ENCODE measurements around the gene REXO4. TPM values are rescaled to one million over a fixed set of nuclear protein-coding genes. Genes with fewer than 3 reads are reported as not detected.

Gene REXO4
- total RNA-seq, 2 experiments from 2014 or later, result 27.5 to 34.1 TPM

DNA sequence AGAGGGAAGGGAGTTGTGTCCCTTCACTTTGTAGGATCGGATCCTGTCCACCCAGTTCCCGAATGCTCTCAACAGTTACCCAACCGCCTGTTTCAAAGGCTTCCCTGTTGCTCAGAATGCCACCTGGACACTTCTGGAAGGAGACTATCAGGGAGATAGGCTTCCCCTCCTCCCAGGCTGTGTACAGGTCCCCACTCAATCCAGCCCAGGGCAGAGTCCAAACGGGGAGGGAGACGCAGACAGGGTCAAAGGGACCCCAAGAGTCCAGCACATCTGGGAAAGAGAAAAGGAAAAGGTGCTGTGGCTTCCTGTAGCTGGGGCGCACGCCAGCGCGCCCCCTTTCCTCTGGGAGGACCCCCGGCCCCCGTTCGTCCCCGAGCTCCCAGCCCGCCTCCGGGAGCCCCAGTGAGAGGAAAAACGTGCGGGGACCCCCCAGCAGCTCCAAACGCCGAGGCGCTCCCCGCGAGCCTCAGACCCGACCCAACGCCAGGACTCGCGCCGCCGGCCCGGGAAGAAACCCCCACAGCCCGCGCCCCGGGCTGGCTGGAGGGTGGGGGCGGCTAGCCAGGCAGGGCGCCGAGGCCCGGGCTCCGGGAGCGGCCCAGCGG is 42.6 kb downstream of the REXO4 start:
- H3K4me3 Mint-ChIP-seq, result peak overlapping the region; percentile 95
- DNase-seq, result peak; percentile 58
- H3K36me3 Mint-ChIP-seq, result peaks cover 32% of the 10 kb centered on the region
- ATAC-seq, result peak; percentile 3
- H3K27ac Mint-ChIP-seq, result peak overlapping the region; percentile 100
- CTCF ChIA-PET, result interaction anchor here (0.7 to 6.3 kb wide), 9 partner anchors 11 to 407 kb away, joined by 3 to 100 read pairs (median 4); partner anchors contain the start of genes MED22, RPL7A, SURF1 and SURF2
- peaks cover 41% of the 10 kb centered on the region for H3K4me1 Mint-ChIP-seq
- peaks cover 2% of the 10 kb centered on the region for H3K27me3 Mint-ChIP-seq
- H3K9me3 Mint-ChIP-seq (ENCODE audit: low read depth), result no peaks in the 10 kb centered on the region

DNA sequence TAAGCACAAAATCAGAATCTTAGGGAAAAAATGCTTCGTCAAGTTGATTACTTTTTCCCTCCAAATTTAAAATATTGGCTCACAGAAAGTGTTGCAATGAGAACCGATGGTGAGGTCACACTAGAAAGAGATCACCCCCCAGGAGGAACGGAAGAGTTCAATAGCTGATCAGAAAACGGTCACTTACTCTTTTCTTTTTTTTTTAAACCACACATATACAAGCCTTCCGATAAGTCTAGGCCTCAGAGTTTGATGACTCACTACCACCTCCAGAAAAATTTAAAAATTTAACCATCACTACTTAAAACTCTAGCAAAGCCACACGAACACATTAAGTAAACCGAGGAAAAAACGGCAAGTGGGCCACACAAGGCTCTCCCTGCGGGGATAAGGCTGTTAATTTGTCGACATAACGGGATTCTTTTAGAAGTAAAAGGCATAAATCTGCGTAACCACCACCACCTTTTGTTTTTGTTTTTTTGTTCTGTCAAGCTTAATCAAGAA is 43.1 kb downstream of the REXO4 start:
- Mint-ChIP-seq H3K27me3 (peaks cover 2% of the 10 kb centered on the region), H3K4me3 (peak overlapping the region; percentile 95), H3K4me1 (peaks cover 47% of the 10 kb centered on the region), H3K36me3 (peaks cover 37% of the 10 kb centered on the region), H3K9me3 (ENCODE audit: low read depth) (no peaks in the 10 kb centered on the region), H3K27ac (peak overlapping the region; percentile 100)
- no peak for DNase-seq
- peak; percentile 24 for ATAC-seq
- CTCF ChIA-PET, result interaction anchor here (0.7 to 6.3 kb wide), 11 partner anchors 11 to 408 kb away, joined by 3 to 100 read pairs (median 3); partner anchors contain the start of genes MED22, RPL7A, SURF1 and SURF2

DNA sequence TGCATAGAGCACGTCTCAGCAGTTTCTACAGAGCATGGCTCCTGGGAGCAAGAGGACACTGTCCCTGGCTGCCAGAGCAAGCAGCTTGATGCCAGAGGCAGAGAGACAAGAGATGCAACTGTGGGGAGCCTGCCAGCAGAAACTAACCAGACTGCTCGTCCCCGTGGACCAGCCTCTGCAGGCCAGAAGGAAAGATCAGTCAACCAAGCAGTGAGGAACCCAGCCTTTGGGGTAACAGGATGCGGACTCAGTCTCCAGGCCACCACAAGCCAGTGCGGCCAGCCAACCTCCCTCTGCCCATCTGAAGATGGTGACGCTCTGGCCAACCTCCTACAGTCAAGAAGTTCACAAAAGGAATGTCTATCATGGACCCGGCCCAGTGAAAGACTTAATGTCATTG is 45.7 kb downstream of the REXO4 start:
- H3K9me3 Mint-ChIP-seq (ENCODE audit: low read depth), result no peaks in the 10 kb centered on the region
- ATAC-seq (no peak), DNase-seq (peak; percentile 62)
- peaks cover 68% of the 10 kb centered on the region for H3K4me1 Mint-ChIP-seq
- H3K27me3 Mint-ChIP-seq, result peaks cover under 1% of the 10 kb centered on the region
- peaks cover 52% of the 10 kb centered on the region for H3K36me3 Mint-ChIP-seq
- peak overlapping the region; percentile 95 for H3K4me3 Mint-ChIP-seq
- CTCF ChIA-PET, result interaction anchor here (0.8 to 6.3 kb wide), 15 partner anchors 15 to 342 kb away, joined by 3 to 100 read pairs (median 5); partner anchors contain the start of genes CACFD1, GTF3C5, MED22 and RPL7A
- peak overlapping the region; percentile 100 for H3K27ac Mint-ChIP-seq

DNA sequence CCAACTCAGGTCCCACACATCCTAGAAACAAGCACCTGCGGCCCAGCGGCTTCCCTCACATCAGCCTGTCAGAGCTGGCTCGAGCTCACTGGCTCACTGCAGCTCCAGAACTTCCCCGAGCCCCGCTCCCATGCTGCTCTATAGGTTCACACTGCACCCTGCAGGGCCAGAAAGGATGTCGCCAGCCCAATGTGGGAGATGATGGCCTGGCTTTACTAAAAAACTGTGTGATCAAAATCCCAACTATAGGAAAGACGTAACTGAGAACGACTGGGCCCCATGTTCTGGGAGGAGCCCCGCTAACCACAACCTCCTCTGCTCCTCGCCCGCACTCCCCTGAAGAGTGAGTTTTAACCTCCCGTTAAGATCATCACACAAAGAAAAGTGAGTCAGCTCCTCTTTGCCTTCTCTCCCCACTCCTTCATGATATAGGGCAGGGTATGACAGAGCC is 46.5 kb downstream of the REXO4 start:
- H3K27me3 Mint-ChIP-seq, result no peaks in the 10 kb centered on the region
- peak overlapping the region; percentile 95 for H3K4me3 Mint-ChIP-seq
- H3K27ac Mint-ChIP-seq, result peak overlapping the region; percentile 100
- peak; percentile 90 for DNase-seq
- peak; percentile 44 for ATAC-seq
- peaks cover 73% of the 10 kb centered on the region for H3K4me1 Mint-ChIP-seq
- H3K9me3 Mint-ChIP-seq (ENCODE audit: low read depth), result no peaks in the 10 kb centered on the region
- CTCF ChIA-PET, result interaction anchor here (0.8 to 6.3 kb wide), 16 partner anchors 9 to 341 kb away, joined by 3 to 100 read pairs (median 5); partner anchors contain the start of genes CACFD1, GTF3C5, MED22 and RPL7A
- peaks cover 57% of the 10 kb centered on the region for H3K36me3 Mint-ChIP-seq

DNA sequence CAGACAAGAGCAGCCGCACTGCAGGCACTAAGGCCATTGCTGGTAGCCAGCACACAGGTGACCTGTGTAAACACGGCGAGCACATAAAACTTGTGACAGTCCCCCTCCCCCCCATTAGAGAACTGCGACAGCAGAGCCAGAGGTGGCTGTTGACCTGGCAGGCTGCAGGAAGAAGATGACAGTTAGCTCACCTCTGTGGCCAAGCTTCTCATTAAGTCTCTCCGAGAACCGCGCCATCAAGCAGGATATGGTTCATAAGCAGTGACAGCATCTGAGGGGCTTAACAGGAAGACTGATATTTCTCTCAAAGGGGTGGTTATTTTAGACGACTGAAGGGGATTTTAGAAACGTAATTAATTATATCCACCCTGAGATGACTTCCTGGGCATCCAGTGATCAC is 47.1 kb downstream of the REXO4 start:
- peak overlapping the region; percentile 95 for H3K4me3 Mint-ChIP-seq
- H3K27ac Mint-ChIP-seq, result peak overlapping the region; percentile 100
- DNase-seq, result peak; percentile 87
- ATAC-seq, result peak; percentile 50
- H3K27me3 Mint-ChIP-seq, result no peaks in the 10 kb centered on the region
- CTCF ChIA-PET, result interaction anchor here (0.7 to 6.3 kb wide), 14 partner anchors 8 to 340 kb away, joined by 3 to 100 read pairs (median 5); partner anchors contain the start of genes GTF3C5, MED22, RPL7A and SURF1
- H3K4me1 Mint-ChIP-seq, result peaks cover 79% of the 10 kb centered on the region
- peaks cover 63% of the 10 kb centered on the region for H3K36me3 Mint-ChIP-seq
- H3K9me3 Mint-ChIP-seq (ENCODE audit: low read depth), result no peaks in the 10 kb centered on the region

DNA sequence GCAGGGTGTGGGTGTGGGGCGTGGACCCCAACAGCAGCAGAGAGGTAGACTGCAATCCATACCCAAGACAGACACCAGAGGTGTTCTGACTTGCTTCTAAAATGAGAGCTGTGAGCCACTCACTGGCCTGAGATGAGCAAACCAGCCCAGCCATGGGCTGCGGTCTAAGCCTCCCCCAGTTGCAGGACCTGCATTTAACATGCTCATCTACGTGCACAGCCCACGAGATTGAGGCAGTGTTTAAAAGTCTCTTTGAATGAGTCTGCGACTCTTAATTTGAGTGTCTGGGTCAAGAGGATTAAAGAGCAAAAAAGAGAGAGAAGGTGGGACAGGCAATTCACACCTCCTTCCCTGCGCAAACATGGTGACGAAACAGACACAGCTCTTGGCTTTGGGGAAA is 47.9 kb downstream of the REXO4 start:
- DNase-seq, result peak; percentile 89
- H3K27me3 Mint-ChIP-seq, result no peaks in the 10 kb centered on the region
- H3K36me3 Mint-ChIP-seq, result peaks cover 65% of the 10 kb centered on the region
- peaks cover 82% of the 10 kb centered on the region for H3K4me1 Mint-ChIP-seq
- ATAC-seq, result peak; percentile 38
- no peaks in the 10 kb centered on the region for H3K9me3 Mint-ChIP-seq (ENCODE audit: low read depth)
- peak overlapping the region; percentile 100 for H3K27ac Mint-ChIP-seq
- CTCF ChIA-PET, result interaction anchor here (1.0 to 6.3 kb wide), 6 partner anchors 13 to 340 kb away, joined by 3 to 100 read pairs (median 8); partner anchors contain the start of genes GTF3C5, MED22, RPL7A and SURF1
- H3K4me3 Mint-ChIP-seq, result peak overlapping the region; percentile 95

DNA sequence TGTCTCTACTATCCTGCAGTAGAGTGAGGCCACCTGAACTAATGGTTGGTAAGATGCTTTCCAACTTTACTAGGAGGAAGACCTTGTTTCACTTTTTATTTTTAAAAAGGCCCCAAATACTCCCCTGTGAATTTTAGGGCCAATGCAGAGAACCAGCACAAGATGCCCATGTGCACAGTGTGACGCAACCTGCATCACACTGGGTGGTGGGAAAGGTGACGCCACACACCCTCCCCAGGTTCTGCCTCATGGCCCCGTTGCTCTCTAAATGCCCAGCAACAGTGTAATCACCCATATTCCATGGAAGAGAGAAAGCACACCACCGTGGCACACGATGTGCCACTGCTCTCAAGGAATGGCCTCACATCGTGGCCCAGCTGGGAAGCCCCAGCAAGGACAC is 48.4 kb downstream of the REXO4 start:
- ATAC-seq (no peak), DNase-seq (no peak)
- CTCF ChIA-PET, result interaction anchor here (1.0 to 6.3 kb wide), 6 partner anchors 12 to 339 kb away, joined by 3 to 100 read pairs (median 8); partner anchors contain the start of genes GTF3C5, MED22, RPL7A and SURF1
- Mint-ChIP-seq H3K27ac (peak overlapping the region; percentile 100), H3K4me3 (peak overlapping the region; percentile 95), H3K36me3 (peaks cover 64% of the 10 kb centered on the region), H3K4me1 (peaks cover 83% of the 10 kb centered on the region), H3K9me3 (ENCODE audit: low read depth) (no peaks in the 10 kb centered on the region), H3K27me3 (no peaks in the 10 kb centered on the region)

DNA sequence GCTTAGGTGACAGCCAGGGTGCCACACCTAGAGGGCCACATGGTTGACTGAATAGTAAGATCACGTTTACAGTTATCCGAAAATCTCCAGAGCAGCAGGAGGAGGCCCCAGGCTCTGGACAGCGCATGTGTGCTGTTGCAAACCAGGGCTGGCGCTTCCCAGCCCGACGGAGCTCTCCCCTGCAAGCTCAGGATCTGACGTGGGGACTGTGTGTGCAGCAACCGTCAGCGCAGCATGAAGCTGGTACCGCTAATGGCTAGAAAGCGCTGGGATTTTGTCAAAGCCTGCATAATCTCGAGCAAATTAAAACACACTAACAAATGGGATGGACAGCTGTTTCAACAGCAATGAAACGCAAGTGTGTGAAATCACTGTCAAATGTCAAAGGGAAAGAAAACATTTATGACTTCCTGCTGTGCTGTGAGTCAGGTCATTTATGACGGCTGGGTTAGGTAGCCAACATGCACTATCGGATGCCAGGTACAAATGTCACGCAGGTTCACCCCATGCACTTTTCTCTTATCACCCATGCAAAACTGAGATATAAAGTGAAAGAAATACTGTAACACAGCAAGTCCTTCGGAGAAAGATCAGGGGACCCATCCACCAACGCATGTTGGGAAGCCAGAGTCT is 49.4 kb downstream of the REXO4 start:
- H3K9me3 Mint-ChIP-seq (ENCODE audit: low read depth), result no peaks in the 10 kb centered on the region
- CTCF ChIA-PET, result interaction anchor here (2.9 kb wide), 1 partner anchor 11 kb away, joined by 14 read pairs; the partner anchor contains the start of genes SURF1 and SURF2
- peak overlapping the region; percentile 95 for H3K4me3 Mint-ChIP-seq
- H3K36me3 Mint-ChIP-seq, result peaks cover 68% of the 10 kb centered on the region
- H3K27me3 Mint-ChIP-seq, result no peaks in the 10 kb centered on the region
- ATAC-seq (no peak), DNase-seq (no peak)
- H3K4me1 Mint-ChIP-seq, result peaks cover 83% of the 10 kb centered on the region
- H3K27ac Mint-ChIP-seq, result peak overlapping the region; percentile 100

DNA sequence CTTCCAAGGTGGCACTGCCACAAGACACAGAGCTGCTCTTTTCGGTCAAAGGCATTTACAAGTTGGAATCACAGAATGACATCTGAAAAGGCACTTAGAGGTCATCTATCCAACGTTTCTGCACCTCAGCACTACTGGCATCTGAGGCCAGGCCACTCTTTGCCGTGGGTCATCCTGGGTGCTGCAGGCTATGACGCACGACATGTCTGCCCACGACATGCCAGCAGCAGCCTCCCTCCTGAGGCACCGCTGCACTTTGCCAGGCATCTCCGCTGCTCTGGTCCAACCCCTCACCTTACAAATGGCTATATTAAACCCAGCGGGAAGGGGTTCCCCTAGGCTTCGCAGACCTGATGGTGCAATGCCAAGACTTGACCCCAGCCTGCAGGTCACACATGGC is 50.0 kb downstream of the REXO4 start:
- ATAC-seq, result no peak
- Mint-ChIP-seq H3K4me3 (no peak overlapping the region), H3K27me3 (no peaks in the 10 kb centered on the region), H3K9me3 (ENCODE audit: low read depth) (no peaks in the 10 kb centered on the region), H3K36me3 (peaks cover 71% of the 10 kb centered on the region), H3K27ac (no peak overlapping the region), H3K4me1 (peaks cover 81% of the 10 kb centered on the region)
- no peak for DNase-seq
- CTCF ChIA-PET, result interaction anchor here (2.9 kb wide), 1 partner anchor 11 kb away, joined by 14 read pairs; the partner anchor contains the start of genes SURF1 and SURF2

DNA sequence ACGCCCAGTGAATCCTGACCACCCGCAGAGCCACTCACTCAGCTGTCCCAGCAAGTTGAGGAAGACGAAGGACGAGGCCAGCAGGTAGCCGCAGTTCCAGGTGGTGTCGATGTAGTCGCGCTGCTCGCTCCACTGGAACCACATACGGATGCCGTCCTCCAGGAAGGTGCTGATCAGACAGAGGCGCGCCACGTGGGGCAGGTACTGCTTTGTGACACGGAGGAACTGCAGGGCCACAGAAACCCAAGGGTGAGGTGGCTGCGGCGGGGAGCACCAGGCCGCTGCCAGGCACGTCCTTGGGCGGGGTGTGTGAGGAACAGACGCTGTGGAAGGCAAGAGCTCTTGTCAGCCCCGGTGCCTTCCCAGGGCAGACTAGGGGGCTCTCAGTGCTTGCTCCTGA is 50.6 kb downstream of the REXO4 start:
- H3K27me3 Mint-ChIP-seq, result no peaks in the 10 kb centered on the region
- H3K9me3 Mint-ChIP-seq (ENCODE audit: low read depth), result no peaks in the 10 kb centered on the region
- H3K36me3 Mint-ChIP-seq, result peaks cover 68% of the 10 kb centered on the region
- DNase-seq (no peak), ATAC-seq (no peak)
- peaks cover 75% of the 10 kb centered on the region for H3K4me1 Mint-ChIP-seq
- CTCF ChIA-PET, result interaction anchor here (0.6 to 2.9 kb wide), 3 partner anchors 10 to 37 kb away, joined by 3 to 14 read pairs (median 3); partner anchors contain the start of genes SURF1 and SURF2
- H3K4me3 Mint-ChIP-seq, result no peak overlapping the region
- H3K27ac Mint-ChIP-seq, result no peak overlapping the region

DNA sequence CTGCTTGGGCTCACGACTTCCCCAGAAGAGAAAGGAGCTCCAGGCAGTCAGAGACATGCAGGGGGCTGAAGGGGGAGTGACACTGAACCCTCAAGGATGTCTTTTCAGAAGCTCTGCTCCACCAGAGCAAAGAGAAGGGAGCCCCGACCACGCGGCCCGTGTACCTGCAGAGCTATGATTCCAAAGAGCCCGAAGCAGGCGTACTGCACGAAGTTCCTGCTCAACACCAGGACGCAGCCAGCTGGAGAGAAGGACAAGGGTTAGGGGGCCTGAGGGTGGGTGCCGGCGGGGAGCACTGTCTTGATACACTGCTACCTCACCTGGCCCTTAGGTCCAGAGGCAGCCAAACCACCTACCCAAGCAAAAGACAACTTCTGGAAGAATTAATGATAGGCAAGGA is 51.4 kb downstream of the REXO4 start:
- peaks cover 75% of the 10 kb centered on the region for H3K4me1 Mint-ChIP-seq

DNA sequence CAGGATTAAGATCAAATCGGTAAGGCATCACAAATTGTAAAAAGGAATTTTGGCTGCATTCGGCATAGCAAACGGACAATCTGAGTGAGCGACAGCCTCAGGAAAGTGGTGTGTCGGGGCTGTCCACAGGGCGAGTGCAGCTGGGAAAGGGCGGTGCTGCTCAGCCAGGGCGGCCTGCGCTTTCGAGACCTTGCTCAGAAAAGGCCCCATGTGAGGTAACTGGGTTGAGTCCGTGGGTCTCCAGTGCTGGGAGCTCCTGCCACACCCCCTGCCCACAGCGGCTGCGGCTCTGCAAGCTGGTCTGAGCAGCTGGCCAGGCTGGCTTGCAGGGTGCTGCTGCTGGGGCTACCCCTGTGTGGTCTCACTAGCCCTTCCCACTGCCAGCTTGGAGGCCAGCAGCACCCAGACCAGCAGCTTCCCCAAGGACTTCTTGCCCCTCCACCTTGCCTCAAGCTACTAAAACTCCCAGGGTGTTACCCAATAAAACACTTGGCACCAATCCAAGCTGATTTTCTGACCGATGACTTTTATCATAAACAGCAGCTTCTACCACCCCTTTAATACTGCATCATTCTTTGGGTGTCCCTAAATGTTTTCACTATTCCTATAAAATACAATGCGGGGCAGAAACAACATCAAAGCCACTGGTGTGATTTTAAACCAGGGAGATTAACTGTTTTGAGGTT is 55.3 kb downstream of the REXO4 start:
- H3K9me3 Mint-ChIP-seq (ENCODE audit: low read depth), result no peaks in the 10 kb centered on the region
- no peak overlapping the region for H3K4me3 Mint-ChIP-seq
- H3K27ac Mint-ChIP-seq, result peak overlapping the region; percentile 51
- CTCF ChIA-PET, result interaction anchor here (0.8 to 1.2 kb wide), 2 partner anchors 8 to 10 kb away, joined by 3 to 5 read pairs; no protein-coding TSS in a partner anchor
- no peaks in the 10 kb centered on the region for H3K27me3 Mint-ChIP-seq
- no peak for DNase-seq
- ATAC-seq, result no peak
- peaks cover 66% of the 10 kb centered on the region for H3K4me1 Mint-ChIP-seq
- peaks cover 50% of the 10 kb centered on the region for H3K36me3 Mint-ChIP-seq

More for the DNA sequence above, 51.4 kb downstream of the REXO4 start:
- ATAC-seq (no peak), DNase-seq (no peak)
- Mint-ChIP-seq H3K9me3 (ENCODE audit: low read depth) (no peaks in the 10 kb centered on the region), H3K27ac (no peak overlapping the region), H3K27me3 (no peaks in the 10 kb centered on the region), H3K36me3 (peaks cover 73% of the 10 kb centered on the region), H3K4me3 (no peak overlapping the region)
- CTCF ChIA-PET, result interaction anchor here (1.3 to 2.9 kb wide), 2 partner anchors 9 to 36 kb away, joined by 3 to 14 read pairs; partner anchors contain the start of genes SURF1 and SURF2
